ENCODE data around the gene PCDH8. TPM values are rescaled to one million over a fixed set of nuclear protein-coding genes. Genes with fewer than 3 reads are reported as not detected.

The PCDH8 gene
- total and polyA plus RNA-seq, 2 of the 13 experiments (the other 11 are each of a cell fraction or from before 2014, with no cell fraction given), result not detected

DNA sequence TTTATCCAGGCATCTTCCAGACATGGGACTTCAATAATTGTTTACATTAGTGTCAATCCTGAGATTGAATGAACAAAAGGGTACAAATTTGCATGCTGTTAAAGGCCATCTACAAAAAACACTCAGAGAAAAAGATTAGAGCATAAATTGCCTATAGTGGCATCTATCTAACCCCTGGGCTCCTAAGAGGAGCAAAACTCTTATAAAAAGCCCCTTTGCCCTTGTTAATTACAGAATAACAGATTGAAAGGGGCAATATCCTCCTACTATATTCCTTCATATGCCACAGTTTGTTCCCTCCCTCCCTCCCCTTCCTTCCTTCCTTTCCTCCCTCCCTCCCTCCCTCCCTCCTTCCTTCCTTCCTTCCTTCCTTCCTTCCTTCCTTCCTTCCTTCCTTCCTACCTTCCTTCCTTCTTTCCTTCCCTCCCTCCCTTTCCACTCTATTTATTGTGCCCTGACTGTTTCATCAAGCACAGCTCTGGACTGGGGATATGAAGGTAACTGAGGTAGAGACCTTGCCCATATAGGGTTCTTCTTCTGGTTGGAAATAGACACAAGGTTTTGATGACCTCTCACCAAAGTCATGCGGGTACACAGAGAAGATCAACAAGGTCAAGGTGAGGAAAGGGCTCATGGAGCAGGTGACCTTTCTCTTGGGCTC lies 49.5 kb downstream of the PCDH8 start:
- Histone ChIP-seq H3K27me3 (ENCODE audit: control insufficient read depth in 1 of 2, insufficient read depth in 2 of 2, low read length in 2 of 2) (peaks cover 0 to 11% of the 10 kb centered on the region in 2 experiments; a peak in 2 of 5 replicates), H3K36me3 (replicated peaks in 1 of 2; ENCODE audit: control insufficient read depth in 1 of 2, insufficient read depth in 2 of 2, low read length in 2 of 2) (no peaks in the 10 kb centered on the region), H3K4me1 (ENCODE audit: insufficient read depth, low read length) (no peaks in the 10 kb centered on the region), H2AFZ (ENCODE audit: low read length) (no peak overlapping the region), H3K27ac (ENCODE audit: extremely low read length, insufficient read depth, low read length) (no peak overlapping the region), H4K20me1 (ENCODE audit: insufficient read depth, low read length) (no peaks in the 10 kb centered on the region), H3K4me2 (ENCODE audit: low read depth, low read length) (no peak overlapping the region), H3K4me3 (replicated peaks in 1 of 3; ENCODE audit: insufficient read depth in 1 of 3, low read depth in 2 of 3, low read length in 3 of 3) (no peak overlapping the region), H3K9ac (ENCODE audit: insufficient read depth, low read depth, low read length) (no peak overlapping the region), H3K79me2 (ENCODE audit: insufficient read depth, low read length) (no peaks in the 10 kb centered on the region), H3K9me3 (ENCODE audit: low read length) (no peaks in the 10 kb centered on the region)
- intact Hi-C loops (cut with micrococcal nuclease; ENCODE audit: unreplicated experiment), result no loop called here
- CTCF ChIA-PET (ENCODE audit: low intra/inter-chr PET ratio, low total read pairs), result no interaction called here
- no peak for FAIRE-seq
- TF ChIP-seq HNRNPK (IDR thresholded peaks at IDR 0.05; ENCODE audit: low read depth, low read length, poor library complexity, severe bottlenecking), result peak; percentile 57
- TF ChIP-seq, protein P1, sequence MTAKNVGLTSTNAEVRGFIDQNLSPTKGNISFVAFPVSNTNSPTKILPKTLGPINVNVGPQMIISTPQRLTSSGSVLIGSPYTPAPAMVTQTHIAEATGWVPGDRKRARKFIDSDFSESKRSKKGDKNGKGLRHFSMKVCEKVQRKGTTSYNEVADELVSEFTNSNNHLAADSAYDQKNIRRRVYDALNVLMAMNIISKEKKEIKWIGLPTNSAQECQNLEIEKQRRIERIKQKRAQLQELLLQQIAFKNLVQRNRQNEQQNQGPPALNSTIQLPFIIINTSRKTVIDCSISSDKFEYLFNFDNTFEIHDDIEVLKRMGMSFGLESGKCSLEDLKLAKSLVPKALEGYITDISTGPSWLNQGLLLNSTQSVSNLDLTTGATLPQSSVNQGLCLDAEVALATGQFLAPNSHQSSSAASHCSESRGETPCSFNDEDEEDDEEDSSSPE (CRISPR knock-in tag; IDR thresholded peaks at IDR 0.05), result no peak
- POLR2A ChIA-PET, result no interaction called here
- no peak for ATAC-seq
- no TSS peak for BruUV-seq (replicated peaks)
- in situ Hi-C loops (cut with HindIII; ENCODE audit: extremely low pct_ligation_motif_present, low pct_unique_long_range_greater_than_20kb), result no loop called here
- WGBS (ENCODE audit: low lambda C conversion rate), result 0% methylated on average over 1 of the region's 1 CpG
- no peak for DNase-seq (ENCODE audit: low spot score)

DNA sequence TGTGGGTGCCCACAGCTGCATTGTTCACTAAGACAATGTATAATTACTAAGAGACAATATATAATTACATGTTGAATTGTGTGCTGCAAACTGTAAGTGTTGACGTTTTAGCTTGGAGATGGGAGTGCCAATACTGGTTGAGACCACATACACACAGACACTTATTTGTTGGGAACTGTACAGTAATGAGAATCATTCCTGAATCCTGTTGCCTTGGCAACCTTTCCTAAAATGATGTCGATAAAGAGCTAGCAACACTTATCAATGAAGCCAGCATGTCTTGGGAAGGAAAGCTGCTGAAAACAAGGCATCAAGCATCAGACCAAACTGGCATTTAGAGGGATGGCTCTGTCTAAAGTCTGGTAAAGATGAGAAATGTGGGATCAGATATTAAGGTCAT lies 51.3 kb downstream of the PCDH8 start:
- ATAC-seq (no peak), DNase-seq (ENCODE audit: low spot score) (no peak), FAIRE-seq (no peak)
- Histone ChIP-seq H3K4me1 (ENCODE audit: insufficient read depth, low read length) (no peaks in the 10 kb centered on the region), H3K4me2 (ENCODE audit: low read depth, low read length) (no peak overlapping the region), H3K9ac (ENCODE audit: insufficient read depth, low read depth, low read length) (no peak overlapping the region), H3K36me3 (replicated peaks in 1 of 2; ENCODE audit: control insufficient read depth in 1 of 2, insufficient read depth in 2 of 2, low read length in 2 of 2) (no peaks in the 10 kb centered on the region), H3K27ac (ENCODE audit: extremely low read length, insufficient read depth, low read length) (no peak overlapping the region), H3K4me3 (replicated peaks in 1 of 3; ENCODE audit: insufficient read depth in 1 of 3, low read depth in 2 of 3, low read length in 3 of 3) (no peak overlapping the region), H3K9me3 (ENCODE audit: low read length) (no peaks in the 10 kb centered on the region), H2AFZ (ENCODE audit: low read length) (no peak overlapping the region), H4K20me1 (ENCODE audit: insufficient read depth, low read length) (no peaks in the 10 kb centered on the region), H3K27me3 (ENCODE audit: control insufficient read depth in 1 of 2, insufficient read depth in 2 of 2, low read length in 2 of 2) (peaks cover 0 to 13% of the 10 kb centered on the region in 2 experiments; a peak in 2 of 5 replicates), H3K79me2 (ENCODE audit: insufficient read depth, low read length) (no peaks in the 10 kb centered on the region)
- intact Hi-C loops (cut with micrococcal nuclease; ENCODE audit: unreplicated experiment), result no loop called here
- WGBS (ENCODE audit: low lambda C conversion rate), result 0% methylated on average over 2 of the region's 2 CpGs
- CTCF ChIA-PET (ENCODE audit: low intra/inter-chr PET ratio, low total read pairs), result no interaction called here
- in situ Hi-C loops (cut with HindIII; ENCODE audit: extremely low pct_ligation_motif_present, low pct_unique_long_range_greater_than_20kb), result no loop called here
- BruUV-seq (replicated peaks), result no TSS peak
- POLR2A ChIA-PET, result no interaction called here
- TF ChIP-seq DMAP1 (CRISPR knock-in tag; IDR thresholded peaks at IDR 0.05) (no peak), EP300 (IDR thresholded peaks at IDR 0.05; ENCODE audit: low read depth in 2 of 2, low read length in 2 of 2) (no peak), EP300 (CRISPR knock-in tag; IDR thresholded peaks at IDR 0.05; ENCODE audit: borderline replicate concordance) (no peak), ZNF530 (CRISPR knock-in tag; IDR thresholded peaks at IDR 0.05; ENCODE audit: low read depth) (no peak), SRSF4 (IDR thresholded peaks at IDR 0.05; ENCODE audit: low read depth, low read length, poor library complexity, severe bottlenecking) (no peak)
- TF ChIP-seq, protein P2, sequence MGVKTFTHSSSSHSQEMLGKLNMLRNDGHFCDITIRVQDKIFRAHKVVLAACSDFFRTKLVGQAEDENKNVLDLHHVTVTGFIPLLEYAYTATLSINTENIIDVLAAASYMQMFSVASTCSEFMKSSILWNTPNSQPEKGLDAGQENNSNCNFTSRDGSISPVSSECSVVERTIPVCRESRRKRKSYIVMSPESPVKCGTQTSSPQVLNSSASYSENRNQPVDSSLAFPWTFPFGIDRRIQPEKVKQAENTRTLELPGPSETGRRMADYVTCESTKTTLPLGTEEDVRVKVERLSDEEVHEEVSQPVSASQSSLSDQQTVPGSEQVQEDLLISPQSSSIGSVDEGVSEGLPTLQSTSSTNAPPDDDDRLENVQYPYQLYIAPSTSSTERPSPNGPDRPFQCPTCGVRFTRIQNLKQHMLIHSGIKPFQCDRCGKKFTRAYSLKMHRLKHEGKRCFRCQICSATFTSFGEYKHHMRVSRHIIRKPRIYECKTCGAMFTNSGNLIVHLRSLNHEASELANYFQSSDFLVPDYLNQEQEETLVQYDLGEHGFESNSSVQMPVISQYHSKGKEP (CRISPR knock-in tag; IDR thresholded peaks at IDR 0.05), result no peak
- TF ChIP-seq, protein P3, sequence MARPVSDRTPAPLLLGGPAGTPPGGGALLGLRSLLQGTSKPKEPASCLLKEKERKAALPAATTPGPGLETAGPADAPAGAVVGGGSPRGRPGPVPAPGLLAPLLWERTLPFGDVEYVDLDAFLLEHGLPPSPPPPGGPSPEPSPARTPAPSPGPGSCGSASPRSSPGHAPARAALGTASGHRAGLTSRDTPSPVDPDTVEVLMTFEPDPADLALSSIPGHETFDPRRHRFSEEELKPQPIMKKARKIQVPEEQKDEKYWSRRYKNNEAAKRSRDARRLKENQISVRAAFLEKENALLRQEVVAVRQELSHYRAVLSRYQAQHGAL (CRISPR knock-in tag; IDR thresholded peaks at IDR 0.05; ENCODE audit: not compliant biosample characterization), result no peak
- TF ChIP-seq, protein P4, sequence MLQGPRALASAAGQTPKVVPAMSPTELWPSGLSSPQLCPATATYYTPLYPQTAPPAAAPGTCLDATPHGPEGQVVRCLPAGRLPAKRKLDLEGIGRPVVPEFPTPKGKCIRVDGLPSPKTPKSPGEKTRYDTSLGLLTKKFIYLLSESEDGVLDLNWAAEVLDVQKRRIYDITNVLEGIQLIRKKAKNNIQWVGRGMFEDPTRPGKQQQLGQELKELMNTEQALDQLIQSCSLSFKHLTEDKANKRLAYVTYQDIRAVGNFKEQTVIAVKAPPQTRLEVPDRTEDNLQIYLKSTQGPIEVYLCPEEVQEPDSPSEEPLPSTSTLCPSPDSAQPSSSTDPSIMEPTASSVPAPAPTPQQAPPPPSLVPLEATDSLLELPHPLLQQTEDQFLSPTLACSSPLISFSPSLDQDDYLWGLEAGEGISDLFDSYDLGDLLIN (CRISPR knock-in tag; IDR thresholded peaks at IDR 0.05; ENCODE audit: borderline replicate concordance), result no peak
- TF ChIP-seq, protein P5, sequence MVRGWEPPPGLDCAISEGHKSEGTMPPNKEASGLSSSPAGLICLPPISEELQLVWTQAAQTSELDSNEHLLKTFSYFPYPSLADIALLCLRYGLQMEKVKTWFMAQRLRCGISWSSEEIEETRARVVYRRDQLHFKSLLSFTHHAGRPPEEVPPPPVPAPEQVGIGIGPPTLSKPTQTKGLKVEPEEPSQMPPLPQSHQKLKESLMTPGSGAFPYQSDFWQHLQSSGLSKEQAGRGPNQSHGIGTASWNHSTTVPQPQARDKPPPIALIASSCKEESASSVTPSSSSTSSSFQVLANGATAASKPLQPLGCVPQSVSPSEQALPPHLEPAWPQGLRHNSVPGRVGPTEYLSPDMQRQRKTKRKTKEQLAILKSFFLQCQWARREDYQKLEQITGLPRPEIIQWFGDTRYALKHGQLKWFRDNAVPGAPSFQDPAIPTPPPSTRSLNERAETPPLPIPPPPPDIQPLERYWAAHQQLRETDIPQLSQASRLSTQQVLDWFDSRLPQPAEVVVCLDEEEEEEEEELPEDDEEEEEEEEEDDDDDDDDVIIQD (CRISPR knock-in tag; IDR thresholded peaks at IDR 0.05; ENCODE audit: low read depth), result no peak
